AG08396 (cell line): Measurements from ENCODE around the gene HIVEP3.
"Not testable (repeated sequence)": the region's sequence is repeated elsewhere in the genome, so short reads cannot be mapped to it uniquely, and the experiment has no call there.

ENCODE experiments used
- DNase-seq: peaks from one replicate; pipeline ENCODE4 v3.0.0; 2012; ENCODE audit warnings: low spot score, mixed read lengths

Gene HIVEP3

GRCh38 chr1:41557751-41558455 lies 360.8 kb downstream of the HIVEP3 start:
- no peak for DNase-seq

- not testable (repeated sequence) for DNase-seq
These were observed 364.0 kb downstream of the HIVEP3 start for GRCh38 chr1:41554746-41555145.

- DNase-seq = no peak
These were observed 370.8 kb downstream of the HIVEP3 start for GRCh38 chr1:41547781-41548560.

GRCh38 chr1:41547336-41547735 lies 371.4 kb downstream of the HIVEP3 start:
- no peak for DNase-seq

GRCh38 chr1:41546833-41547135 lies 371.9 kb downstream of the HIVEP3 start:
- no peak for DNase-seq

GRCh38 chr1:41545996-41546832 lies 372.5 kb downstream of the HIVEP3 start:
- DNase-seq = no peak

- no peak for DNase-seq
These were observed 376.4 kb downstream of the HIVEP3 start for GRCh38 chr1:41542196-41542930.

GRCh38 chr1:41541592-41541952 lies 377.1 kb downstream of the HIVEP3 start:
- no peak for DNase-seq

GRCh38 chr1:41540886-41541591 lies 377.7 kb downstream of the HIVEP3 start:
- no peak for DNase-seq

- DNase-seq = no peak
These were observed 378.7 kb downstream of the HIVEP3 start for GRCh38 chr1:41539999-41540398.

GRCh38 chr1:41539418-41539805 lies 379.3 kb downstream of the HIVEP3 start:
- no peak for DNase-seq

GRCh38 chr1:41538741-41539417 lies 379.8 kb downstream of the HIVEP3 start:
- DNase-seq = no peak

- peak; percentile 57 for DNase-seq
These were observed 380.9 kb downstream of the HIVEP3 start for GRCh38 chr1:41537788-41538351.

- no peak for DNase-seq
These were observed 381.5 kb downstream of the HIVEP3 start for GRCh38 chr1:41537251-41537650.

- no peak for DNase-seq
These were observed 382.3 kb downstream of the HIVEP3 start for GRCh38 chr1:41536361-41536802.

GRCh38 chr1:41535716-41536115 lies 383.0 kb downstream of the HIVEP3 start:
- DNase-seq = no peak

GRCh38 chr1:41535276-41535675 lies 383.4 kb downstream of the HIVEP3 start:
- DNase-seq = no peak

- no peak for DNase-seq
These were observed 384.3 kb downstream of the HIVEP3 start for GRCh38 chr1:41534181-41535076.

GRCh38 chr1:41533731-41534080 lies 385.0 kb downstream of the HIVEP3 start:
- no peak for DNase-seq
